GM10847 (cell line): ENCODE data around the gene CD226.

ENCODE experiments used
- POLR2A ChIP-seq: IDR thresholded peaks from 2 replicates; pipeline ENCODE4 v1.6.1; 2011; ENCODE audit not compliant: insufficient read length; ENCODE audit errors: extremely low read depth

CD226 gene

DNA sequence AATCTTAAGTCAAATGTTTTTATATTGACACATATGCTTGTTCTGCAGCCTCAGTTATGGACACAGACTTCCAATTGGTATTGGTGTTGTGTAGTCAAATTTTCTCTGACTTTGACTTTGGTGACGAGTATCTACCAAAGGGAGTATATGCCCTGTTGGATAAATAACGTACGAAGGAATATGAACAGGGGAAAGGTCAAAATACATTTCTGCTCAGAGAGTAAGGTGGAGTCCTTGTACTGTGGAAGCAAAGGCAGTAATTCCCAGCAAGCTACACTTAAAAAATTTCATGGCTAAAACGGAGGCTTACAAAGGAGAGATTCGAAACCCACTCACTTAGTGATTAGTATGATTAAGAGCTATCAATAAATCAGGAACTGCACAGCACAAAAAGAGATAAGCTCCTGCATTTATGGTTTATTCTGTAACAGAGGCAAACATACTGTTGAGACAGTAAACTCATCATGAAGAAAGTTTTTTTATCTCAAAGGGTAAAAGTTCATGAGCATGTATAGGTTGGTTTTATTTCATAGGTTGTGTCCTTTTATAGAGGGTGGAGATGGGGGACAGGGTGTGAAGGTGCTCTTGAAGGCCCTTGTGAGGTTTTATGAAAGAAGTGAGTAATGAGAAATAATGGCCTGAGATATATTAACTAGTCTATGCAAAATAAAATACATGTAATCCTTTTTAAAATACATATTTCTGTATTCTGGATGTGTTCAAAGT, 142.7 kb downstream of the CD226 start:
- TF ChIP-seq POLR2A, result no peak
